ENCODE data around the gene SLC17A5.

Gene SLC17A5

GRCh38 chr6:73581293-73581692, 72.5 kb downstream of the SLC17A5 start:
- Histone ChIP-seq H2BK15ac (ENCODE audit: low read length) (no peak overlapping the region), H3K27me3 (ENCODE audit: control insufficient read depth in 3 of 3, insufficient read depth in 3 of 3, low read depth in 1 of 3, low read length in 3 of 3) (no peaks in the 10 kb centered on the region), H3K36me3 (replicated peaks in 1 of 2; ENCODE audit: control insufficient read depth in 2 of 2, insufficient read depth in 2 of 2, low read length in 2 of 2) (no peaks in the 10 kb centered on the region), H3K9ac (ENCODE audit: low read depth, low read length, poor library complexity) (no peak overlapping the region), H3K79me1 (ENCODE audit: low read depth, low read length) (no peaks in the 10 kb centered on the region), H2BK120ac (ENCODE audit: low read depth, low read length) (no peak overlapping the region), H2AK5ac (ENCODE audit: low read depth, low read length) (no peak overlapping the region), H3K4me3 (ENCODE audit: low read length in 2 of 2) (no peak overlapping the region), H2AFZ (ENCODE audit: low read length) (peak overlapping the region; percentile 67), H4K8ac (ENCODE audit: low read depth, low read length) (no peak overlapping the region), H2BK5ac (ENCODE audit: low read length) (peak overlapping the region; percentile 94), H3K27ac (replicated peaks; ENCODE audit: low read length) (peak overlapping the region; percentile 99), H3K18ac (ENCODE audit: low read length) (no peak overlapping the region), H3K4me2 (ENCODE audit: insufficient read depth, low read length, poor library complexity, severe bottlenecking) (no peak overlapping the region), H3K9me3 (replicated peaks in 1 of 2; ENCODE audit: control insufficient read depth in 2 of 2, insufficient read depth in 1 of 2, low read depth in 1 of 2, low read length in 2 of 2) (no peaks in the 10 kb centered on the region), H2BK12ac (ENCODE audit: low read length) (no peak overlapping the region), H3K14ac (ENCODE audit: low read length) (no peak overlapping the region), H3K23ac (ENCODE audit: low read depth, low read length, poor library complexity) (no peak overlapping the region), H4K91ac (ENCODE audit: low read depth, low read length, poor library complexity) (no peak overlapping the region), H3K4me1 (ENCODE audit: control insufficient read depth in 2 of 2, insufficient read depth in 1 of 2, low read depth in 1 of 2, low read length in 2 of 2) (peaks cover 16 to 34% of the 10 kb centered on the region in 2 donors), H3K4ac (ENCODE audit: low read length) (no peak overlapping the region)
- no peak for DNase-seq (ENCODE audit: low spot score)
- no CpG with 5 or more reads among the region's 2 CpGs for WGBS, 2 donors (ENCODE audit: extremely low coverage in 2 of 2, insufficient read length in 2 of 2, insufficient replicate concordance in 1 of 2)

DNA sequence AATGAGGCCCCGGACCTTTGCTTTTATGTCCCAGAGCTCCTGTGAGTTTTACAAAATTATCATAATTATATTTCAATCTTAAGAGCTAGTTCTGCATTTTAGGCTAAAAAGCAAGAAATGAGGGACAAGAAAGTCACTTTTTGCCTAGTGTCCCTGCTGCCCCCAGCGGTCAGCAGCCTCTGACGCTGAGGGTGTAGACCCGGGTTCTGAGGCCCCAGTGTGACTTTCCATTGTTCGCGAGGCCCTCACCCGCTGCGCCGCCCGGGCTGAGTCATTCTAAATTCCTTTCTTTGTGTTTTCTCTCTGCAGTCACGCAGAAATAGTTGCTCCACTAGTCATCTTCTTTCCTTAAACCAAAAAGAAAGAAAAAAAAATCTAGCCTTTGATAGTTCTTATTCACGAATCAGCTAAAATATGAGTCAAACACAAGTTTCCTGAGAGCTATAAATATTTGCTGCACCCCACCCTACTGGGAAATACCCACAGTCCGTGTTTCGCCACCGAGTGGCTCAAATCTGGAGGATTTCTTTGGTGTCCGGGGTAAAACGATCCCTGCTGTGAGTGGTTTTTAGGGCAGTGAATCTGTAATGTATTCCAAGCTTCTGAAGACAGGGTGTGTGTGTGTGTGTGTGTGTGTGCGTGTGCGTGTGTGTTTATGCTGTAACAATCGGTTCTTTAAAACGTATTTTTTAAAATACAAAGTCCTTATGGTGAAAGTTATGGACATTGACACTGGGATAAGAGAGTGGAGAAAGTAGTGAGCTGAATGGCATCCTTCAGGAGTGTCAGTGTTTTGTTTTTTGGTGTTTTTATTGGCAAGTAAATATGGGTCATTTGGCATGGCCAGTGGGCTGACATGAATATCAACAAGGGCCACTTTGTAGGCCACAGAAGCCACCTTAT, 73.3 kb downstream of the SLC17A5 start:
- H3K18ac ChIP-seq (ENCODE audit: low read length), result peak overlapping the region; percentile 92
- H3K9me3 ChIP-seq (replicated peaks in 1 of 2; ENCODE audit: control insufficient read depth in 2 of 2, insufficient read depth in 1 of 2, low read depth in 1 of 2, low read length in 2 of 2), result no peaks in the 10 kb centered on the region
- peak overlapping the region; percentile 43 for H3K4me2 ChIP-seq (ENCODE audit: insufficient read depth, low read length, poor library complexity, severe bottlenecking)
- DNase-seq (ENCODE audit: low spot score), result peak; percentile 91
- H3K4me1 ChIP-seq (ENCODE audit: control insufficient read depth in 2 of 2, insufficient read depth in 1 of 2, low read depth in 1 of 2, low read length in 2 of 2), result peaks cover 16 to 31% of the 10 kb centered on the region in 2 donors
- peak overlapping the region; percentile 99 for H3K27ac ChIP-seq (replicated peaks; ENCODE audit: low read length)
- H2AK5ac ChIP-seq (ENCODE audit: low read depth, low read length), result no peak overlapping the region
- no peaks in the 10 kb centered on the region for H3K79me1 ChIP-seq (ENCODE audit: low read depth, low read length)
- no peak overlapping the region for H3K14ac ChIP-seq (ENCODE audit: low read length)
- H2AFZ ChIP-seq (ENCODE audit: low read length), result peak overlapping the region; percentile 67
- peak overlapping the region; percentile 35 for H2BK12ac ChIP-seq (ENCODE audit: low read length)
- H3K27me3 ChIP-seq (ENCODE audit: control insufficient read depth in 3 of 3, insufficient read depth in 3 of 3, low read depth in 1 of 3, low read length in 3 of 3), result no peaks in the 10 kb centered on the region
- no peak overlapping the region for H2BK15ac ChIP-seq (ENCODE audit: low read length)
- no CpG with 5 or more reads among the region's 21 CpGs for WGBS, 2 donors (ENCODE audit: extremely low coverage in 2 of 2, insufficient read length in 2 of 2, insufficient replicate concordance in 1 of 2)
- H3K9ac ChIP-seq (ENCODE audit: low read depth, low read length, poor library complexity), result no peak overlapping the region
- H3K4me3 ChIP-seq (ENCODE audit: low read length in 2 of 2), result peak overlapping the region in 1 of 2 donors; percentile 24
- no peak overlapping the region for H4K8ac ChIP-seq (ENCODE audit: low read depth, low read length)
- no peaks in the 10 kb centered on the region for H3K36me3 ChIP-seq (replicated peaks in 1 of 2; ENCODE audit: control insufficient read depth in 2 of 2, insufficient read depth in 2 of 2, low read length in 2 of 2)
- H2BK5ac ChIP-seq (ENCODE audit: low read length), result peak overlapping the region; percentile 97
- H4K91ac ChIP-seq (ENCODE audit: low read depth, low read length, poor library complexity), result peak overlapping the region; percentile 48
- H3K23ac ChIP-seq (ENCODE audit: low read depth, low read length, poor library complexity), result no peak overlapping the region
- H3K4ac ChIP-seq (ENCODE audit: low read length), result no peak overlapping the region
- H2BK120ac ChIP-seq (ENCODE audit: low read depth, low read length), result no peak overlapping the region

GRCh38 chr6:73579851-73580246, 73.9 kb downstream of the SLC17A5 start:
- Histone ChIP-seq H2BK120ac (ENCODE audit: low read depth, low read length) (no peak overlapping the region), H3K9me3 (replicated peaks in 1 of 2; ENCODE audit: control insufficient read depth in 2 of 2, insufficient read depth in 1 of 2, low read depth in 1 of 2, low read length in 2 of 2) (no peaks in the 10 kb centered on the region), H3K36me3 (replicated peaks in 1 of 2; ENCODE audit: control insufficient read depth in 2 of 2, insufficient read depth in 2 of 2, low read length in 2 of 2) (no peaks in the 10 kb centered on the region), H3K9ac (ENCODE audit: low read depth, low read length, poor library complexity) (no peak overlapping the region), H3K27me3 (ENCODE audit: control insufficient read depth in 3 of 3, insufficient read depth in 3 of 3, low read depth in 1 of 3, low read length in 3 of 3) (no peaks in the 10 kb centered on the region), H2AK5ac (ENCODE audit: low read depth, low read length) (peak overlapping the region; percentile 98), H3K27ac (replicated peaks; ENCODE audit: low read length) (peak overlapping the region; percentile 99), H2BK5ac (ENCODE audit: low read length) (peak overlapping the region; percentile 97), H3K4me3 (ENCODE audit: low read length in 2 of 2) (no peak overlapping the region), H2AFZ (ENCODE audit: low read length) (peak overlapping the region; percentile 35), H3K14ac (ENCODE audit: low read length) (no peak overlapping the region), H2BK12ac (ENCODE audit: low read length) (no peak overlapping the region), H3K4me1 (ENCODE audit: control insufficient read depth in 2 of 2, insufficient read depth in 1 of 2, low read depth in 1 of 2, low read length in 2 of 2) (peaks cover 16 to 27% of the 10 kb centered on the region in 2 donors), H3K18ac (ENCODE audit: low read length) (no peak overlapping the region), H4K91ac (ENCODE audit: low read depth, low read length, poor library complexity) (no peak overlapping the region), H3K79me1 (ENCODE audit: low read depth, low read length) (no peaks in the 10 kb centered on the region), H2BK15ac (ENCODE audit: low read length) (peak overlapping the region; percentile 99), H4K8ac (ENCODE audit: low read depth, low read length) (no peak overlapping the region), H3K23ac (ENCODE audit: low read depth, low read length, poor library complexity) (no peak overlapping the region), H3K4ac (ENCODE audit: low read length) (no peak overlapping the region), H3K4me2 (ENCODE audit: insufficient read depth, low read length, poor library complexity, severe bottlenecking) (no peak overlapping the region)
- no CpG with 5 or more reads among the region's 4 CpGs for WGBS, 2 donors (ENCODE audit: extremely low coverage in 2 of 2, insufficient read length in 2 of 2, insufficient replicate concordance in 1 of 2)
- DNase-seq (ENCODE audit: low spot score), result peak; percentile 24

DNA sequence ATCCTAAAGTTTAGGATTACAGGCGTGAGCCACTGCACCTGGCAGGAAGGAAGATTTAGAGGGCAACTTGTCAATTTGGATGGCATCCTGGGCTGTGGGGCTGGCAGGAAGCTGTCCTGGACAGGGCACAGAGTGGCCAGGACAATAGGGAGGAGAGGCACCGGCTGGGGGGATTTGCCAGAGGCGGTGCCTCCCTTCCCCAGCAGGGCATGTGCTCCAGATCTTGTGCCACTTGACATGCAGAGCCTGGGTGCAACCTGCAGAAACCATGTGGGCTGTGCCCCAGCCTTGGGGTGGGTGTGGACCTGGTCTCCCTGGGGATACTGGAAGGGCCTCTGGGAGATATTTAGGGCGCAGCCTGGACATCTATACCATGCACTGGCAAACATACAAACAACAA, 74.4 kb downstream of the SLC17A5 start:
- WGBS, 2 donors (ENCODE audit: extremely low coverage in 2 of 2, insufficient read length in 2 of 2, insufficient replicate concordance in 1 of 2), result no CpG with 5 or more reads among the region's 4 CpGs
- peak overlapping the region; percentile 97 for H3K18ac ChIP-seq (ENCODE audit: low read length)
- H2BK5ac ChIP-seq (ENCODE audit: low read length), result peak overlapping the region; percentile 97
- H3K4me1 ChIP-seq (ENCODE audit: control insufficient read depth in 2 of 2, insufficient read depth in 1 of 2, low read depth in 1 of 2, low read length in 2 of 2), result peaks cover 16 to 27% of the 10 kb centered on the region in 2 donors
- no peaks in the 10 kb centered on the region for H3K27me3 ChIP-seq (ENCODE audit: control insufficient read depth in 3 of 3, insufficient read depth in 3 of 3, low read depth in 1 of 3, low read length in 3 of 3)
- H2AFZ ChIP-seq (ENCODE audit: low read length), result no peak overlapping the region
- H3K36me3 ChIP-seq (replicated peaks in 1 of 2; ENCODE audit: control insufficient read depth in 2 of 2, insufficient read depth in 2 of 2, low read length in 2 of 2), result no peaks in the 10 kb centered on the region
- no peak overlapping the region for H3K4me2 ChIP-seq (ENCODE audit: insufficient read depth, low read length, poor library complexity, severe bottlenecking)
- no peak overlapping the region for H4K8ac ChIP-seq (ENCODE audit: low read depth, low read length)
- H2BK120ac ChIP-seq (ENCODE audit: low read depth, low read length), result peak overlapping the region; percentile 96
- no peaks in the 10 kb centered on the region for H3K9me3 ChIP-seq (replicated peaks in 1 of 2; ENCODE audit: control insufficient read depth in 2 of 2, insufficient read depth in 1 of 2, low read depth in 1 of 2, low read length in 2 of 2)
- peak overlapping the region; percentile 11 for H3K23ac ChIP-seq (ENCODE audit: low read depth, low read length, poor library complexity)
- no peak overlapping the region for H2BK12ac ChIP-seq (ENCODE audit: low read length)
- H3K4me3 ChIP-seq (ENCODE audit: low read length in 2 of 2), result no peak overlapping the region
- H3K4ac ChIP-seq (ENCODE audit: low read length), result peak overlapping the region; percentile 84
- H4K91ac ChIP-seq (ENCODE audit: low read depth, low read length, poor library complexity), result peak overlapping the region; percentile 64
- H3K79me1 ChIP-seq (ENCODE audit: low read depth, low read length), result no peaks in the 10 kb centered on the region
- H2BK15ac ChIP-seq (ENCODE audit: low read length), result peak overlapping the region; percentile 99
- peak overlapping the region; percentile 50 for H3K9ac ChIP-seq (ENCODE audit: low read depth, low read length, poor library complexity)
- H3K27ac ChIP-seq (replicated peaks; ENCODE audit: low read length), result peak overlapping the region; percentile 99
- peak overlapping the region; percentile 98 for H2AK5ac ChIP-seq (ENCODE audit: low read depth, low read length)
- peak overlapping the region; percentile 71 for H3K14ac ChIP-seq (ENCODE audit: low read length)
- DNase-seq (ENCODE audit: low spot score), result no peak

Data from neuronal stem cell (in vitro differentiated cells).